Keratinocyte (primary cell): ENCODE measurements around the gene SAMD14.

Experiments
- CTCF ChIP-seq, 3 experiments: IDR thresholded peaks in 1 of 3; conservative IDR thresholded peaks in 1 of 3; optimal IDR thresholded peaks in 1 of 3; 2 replicates in 2 of 3; 3 replicates in 1 of 3; pipeline versions ENCODE3 to v1.5.1; 2011; ENCODE audit warnings: low read length in 3 of 3, mild to moderate bottlenecking in 3 of 3, moderate library complexity in 2 of 3, control low read depth in 1 of 3, inconsistent platforms in 1 of 3; ENCODE audit not compliant: insufficient read depth in 2 of 3; ENCODE audit errors: extremely low read depth in 1 of 3
- EZH2 ChIP-seq: IDR thresholded peaks from one replicate; pipeline ENCODE4 v1.6.1; 2012; ENCODE audit warnings: inconsistent platforms, mild to moderate bottlenecking, low read length, moderate library complexity

- TF ChIP-seq CTCF (optimal IDR thresholded peaks at IDR 0.05 in 1 of 3, IDR thresholded peaks at IDR 0.05 in 1 of 3, conservative IDR thresholded peaks at IDR 0.05 in 1 of 3; ENCODE audit: extremely low read depth in 1 of 3, insufficient read depth in 2 of 3, low read length in 3 of 3): no peak
- TF ChIP-seq EZH2: no peak
These were observed 26.7 kb downstream of the SAMD14 start for GRCh38 chr17:50103252-50103651.
